Effector memory CD4-positive, alpha-beta T cell (primary cell): Measurements from ENCODE around the gene URI1.
"Not testable (repeated sequence)": the region's sequence is repeated elsewhere in the genome, so short reads cannot be mapped to it uniquely, and the experiment has no call there.

Experiments used
- DNase-seq, 3 donors: peaks; one replicate each; pipeline ENCODE4 v3.0.0-alpha.2; 2020
- H3K27ac ChIP-seq: 2 replicates; pipeline ENCODE4 v1.7.0; 2013; ENCODE audit warnings: mild to moderate bottlenecking, low read length, moderate library complexity; ENCODE audit not compliant: insufficient read depth, poor library complexity, severe bottlenecking
- H3K27me3 ChIP-seq: replicated peaks from 2 replicates; pipeline ENCODE4 v1.7.0; 2013; ENCODE audit warnings: mild to moderate bottlenecking, low read length; ENCODE audit not compliant: insufficient read depth, control insufficient read depth, poor library complexity, severe bottlenecking
- H3K36me3 ChIP-seq: 2 replicates; pipeline ENCODE4 v1.7.0; 2013; ENCODE audit warnings: mild to moderate bottlenecking, low read length, moderate library complexity; ENCODE audit not compliant: control insufficient read depth, insufficient read depth
- H3K4me1 ChIP-seq: 2 replicates; pipeline ENCODE4 v1.7.0; 2013; ENCODE audit warnings: low read length, mild to moderate bottlenecking; ENCODE audit not compliant: control insufficient read depth, insufficient read depth, poor library complexity, severe bottlenecking
- H3K4me3 ChIP-seq: 2 replicates; pipeline ENCODE4 v1.7.0; 2013; ENCODE audit warnings: low read length, low read depth, mild to moderate bottlenecking; ENCODE audit not compliant: insufficient read depth, poor library complexity, severe bottlenecking
- H3K9me3 ChIP-seq: 2 replicates; pipeline ENCODE4 v1.7.0; 2013; ENCODE audit warnings: mild to moderate bottlenecking, low read length, moderate library complexity; ENCODE audit not compliant: control insufficient read depth

URI1 gene

GRCh38 chr19:30028992-30029343 is 86.9 kb downstream of the URI1 start:
- H3K9me3 ChIP-seq, result no peaks in the 10 kb centered on the region
- DNase-seq, result no peak
- H3K27me3 ChIP-seq, result no peaks in the 10 kb centered on the region
- H3K4me3 ChIP-seq, result no peak overlapping the region
- no peak overlapping the region for H3K27ac ChIP-seq
- H3K4me1 ChIP-seq, result no peaks in the 10 kb centered on the region
- H3K36me3 ChIP-seq, result peaks cover under 1% of the 10 kb centered on the region

DNA sequence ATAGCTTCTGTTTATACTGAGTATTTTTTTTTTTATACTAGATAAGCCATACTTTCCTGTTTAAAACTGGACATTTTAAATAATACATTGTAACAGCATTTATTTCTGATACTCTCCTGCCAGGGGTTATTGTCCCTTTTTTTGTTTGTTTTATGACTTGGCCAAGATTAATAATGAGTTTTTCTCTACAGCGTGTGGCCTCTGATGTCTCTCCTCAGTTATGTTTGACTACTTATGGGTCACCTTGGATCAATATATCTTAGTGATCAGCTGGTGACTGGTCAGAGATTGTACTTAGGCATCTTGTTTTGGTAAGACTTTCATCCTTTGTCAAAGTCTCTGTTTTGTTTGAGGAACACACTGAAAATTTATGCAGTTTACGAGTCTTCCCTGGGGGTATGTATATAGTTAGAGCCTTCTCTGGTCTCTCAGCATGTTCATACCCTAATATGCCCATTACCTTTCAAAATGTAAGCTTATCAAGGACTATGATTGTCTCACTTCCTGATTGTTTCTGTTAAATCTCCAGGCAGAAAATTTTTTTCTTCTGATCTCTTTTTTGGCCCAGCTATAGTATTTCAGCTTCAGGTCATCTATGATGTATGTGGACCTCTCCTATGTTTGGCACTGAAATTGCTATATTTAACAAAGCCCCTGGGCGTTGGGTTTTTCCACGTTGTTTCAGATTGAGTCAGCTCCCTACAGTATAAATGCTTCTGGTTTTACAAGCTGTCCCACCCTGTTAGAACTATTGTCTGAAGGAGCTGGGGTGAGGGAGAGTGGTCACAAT is 87.9 kb downstream of the URI1 start:
- Histone ChIP-seq H3K9me3 (peaks cover 3% of the 10 kb centered on the region), H3K36me3 (peaks cover 6% of the 10 kb centered on the region), H3K4me1 (no peaks in the 10 kb centered on the region), H3K27me3 (no peaks in the 10 kb centered on the region), H3K27ac (no peak overlapping the region), H3K4me3 (no peak overlapping the region)
- no peak for DNase-seq

- H3K36me3 ChIP-seq, result peaks cover 6% of the 10 kb centered on the region
- peaks cover 3% of the 10 kb centered on the region for H3K9me3 ChIP-seq
- no peak overlapping the region for H3K27ac ChIP-seq
- DNase-seq, result no peak
- H3K4me1 ChIP-seq, result no peaks in the 10 kb centered on the region
- no peak overlapping the region for H3K4me3 ChIP-seq
- H3K27me3 ChIP-seq, result no peaks in the 10 kb centered on the region
Observed at GRCh38 chr19:30034321-30034720, 92.3 kb downstream of the URI1 start.

DNA sequence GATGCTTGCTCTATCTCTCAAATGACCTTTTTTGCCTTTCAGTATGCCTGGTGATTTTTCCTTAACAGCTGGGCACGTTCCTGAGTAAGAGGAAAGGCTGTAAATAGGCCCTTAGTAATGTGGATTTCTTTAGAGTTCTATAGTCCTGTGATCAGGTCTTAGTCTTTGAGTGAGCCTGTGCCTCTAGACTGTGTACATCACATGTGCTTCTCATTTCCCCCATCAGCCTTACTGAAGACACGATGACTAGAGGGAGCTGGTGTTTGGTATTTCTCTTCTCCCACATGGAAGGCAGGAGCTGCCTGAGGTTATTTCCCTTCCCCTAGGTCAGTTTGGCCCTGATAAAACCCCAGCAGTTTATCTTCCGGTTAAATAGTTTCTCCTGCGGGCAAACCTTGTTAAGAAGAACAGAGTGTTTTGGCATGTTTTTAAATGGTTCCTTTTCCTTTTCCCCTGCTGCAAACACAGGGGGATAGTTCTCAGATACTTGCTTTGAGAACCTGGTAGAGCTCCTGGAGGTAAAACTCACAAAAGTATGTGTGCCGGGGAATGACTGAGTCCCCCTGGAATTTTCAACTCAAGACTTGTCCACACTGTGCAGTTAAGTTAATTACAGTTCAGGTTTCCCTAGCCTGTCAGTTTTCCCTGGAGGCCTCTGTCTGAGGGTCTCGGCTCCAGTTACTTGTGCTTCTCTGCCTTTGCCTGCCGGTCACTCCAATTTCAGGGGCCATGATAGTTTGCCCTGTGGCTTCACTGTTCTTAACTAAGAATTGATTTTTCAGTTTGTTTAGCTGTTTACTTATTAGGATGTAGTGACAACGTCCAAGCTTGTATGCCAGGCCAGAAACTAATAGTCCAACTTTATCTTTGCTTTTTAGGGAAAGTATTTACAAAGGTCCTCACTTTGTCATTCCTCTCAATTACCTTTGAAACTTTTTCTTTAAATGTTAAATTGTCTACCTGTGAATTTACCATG is 94.4 kb downstream of the URI1 start:
- Histone ChIP-seq H3K4me1 (no peaks in the 10 kb centered on the region), H3K27ac (no peak overlapping the region)
- no peak for DNase-seq

DNA sequence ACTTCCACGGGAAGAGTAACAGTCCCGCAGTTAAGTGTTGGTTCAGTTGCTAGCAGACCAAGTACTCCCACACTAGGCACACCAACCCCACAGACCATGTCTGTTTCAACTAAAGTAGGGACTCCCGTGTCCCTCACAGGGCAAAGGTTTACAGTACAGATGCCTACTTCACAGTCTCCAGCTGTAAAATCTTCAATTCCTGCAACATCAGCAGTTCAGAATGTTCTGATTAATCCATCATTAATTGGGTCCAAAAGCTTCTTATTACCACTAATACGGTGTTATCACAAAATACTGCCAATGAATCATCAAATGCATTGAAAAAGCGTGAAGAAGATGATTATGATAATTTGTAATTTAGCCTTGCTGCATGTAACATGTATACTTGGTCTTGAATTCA is 95.8 kb downstream of the URI1 start:
- H3K4me3 ChIP-seq, result no peak overlapping the region
- no peak overlapping the region for H3K27ac ChIP-seq
- H3K36me3 ChIP-seq, result peaks cover 6% of the 10 kb centered on the region
- no peaks in the 10 kb centered on the region for H3K4me1 ChIP-seq
- no peaks in the 10 kb centered on the region for H3K27me3 ChIP-seq
- DNase-seq, result no peak
- peaks cover 3% of the 10 kb centered on the region for H3K9me3 ChIP-seq

More for the DNA sequence above, 94.4 kb downstream of the URI1 start:
- peaks cover 3% of the 10 kb centered on the region for H3K9me3 ChIP-seq
- no peaks in the 10 kb centered on the region for H3K27me3 ChIP-seq
- peaks cover 6% of the 10 kb centered on the region for H3K36me3 ChIP-seq
- H3K4me3 ChIP-seq, result no peak overlapping the region

DNA sequence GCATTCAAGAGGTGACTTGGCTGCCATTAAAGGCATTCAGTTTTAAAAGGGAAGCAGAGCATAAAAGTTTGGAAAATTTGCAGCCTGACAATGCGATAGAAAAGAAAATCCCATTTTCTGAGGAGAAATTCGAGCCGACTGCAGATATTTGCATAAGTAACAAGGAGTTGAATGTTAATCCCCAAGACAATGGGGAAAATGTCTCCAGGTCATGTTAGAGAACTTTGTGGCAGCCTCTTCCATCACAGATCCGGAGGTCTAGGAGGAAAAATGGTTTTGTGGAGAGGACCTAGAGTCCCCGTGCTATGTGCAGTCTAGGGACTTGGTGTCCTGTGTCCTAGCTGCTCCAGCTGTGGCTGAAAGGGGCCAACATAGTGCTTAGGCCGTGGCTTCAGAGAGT is 99.9 kb downstream of the URI1 start:
- H3K9me3 ChIP-seq, DNase-seq, H3K36me3 ChIP-seq, H3K4me3 ChIP-seq, H3K4me1 ChIP-seq, H3K27ac ChIP-seq, H3K27me3 ChIP-seq: not testable (repeated sequence)

DNA sequence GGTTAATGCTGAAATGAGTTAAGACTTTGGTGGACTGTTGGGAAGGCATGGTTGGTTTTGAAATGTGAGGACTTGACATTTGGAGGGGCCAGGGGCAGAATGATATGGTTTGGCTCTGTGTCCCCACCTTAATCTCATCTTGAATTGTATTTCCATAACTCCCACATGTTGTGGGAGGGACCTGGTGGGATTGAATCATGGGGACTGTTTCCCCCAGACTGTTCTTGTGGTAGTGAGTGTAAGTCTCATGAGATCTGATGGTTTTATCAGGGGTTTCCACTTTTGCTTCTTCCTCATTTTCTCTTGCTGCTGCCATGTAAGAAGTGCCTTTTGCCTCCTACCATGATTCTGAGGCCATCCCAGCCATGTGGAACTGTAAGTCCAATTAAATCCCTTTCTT is 101.0 kb downstream of the URI1 start:
- H3K4me3 ChIP-seq, H3K27ac ChIP-seq, H3K27me3 ChIP-seq, H3K4me1 ChIP-seq, H3K36me3 ChIP-seq, DNase-seq, H3K9me3 ChIP-seq: not testable (repeated sequence)

DNA sequence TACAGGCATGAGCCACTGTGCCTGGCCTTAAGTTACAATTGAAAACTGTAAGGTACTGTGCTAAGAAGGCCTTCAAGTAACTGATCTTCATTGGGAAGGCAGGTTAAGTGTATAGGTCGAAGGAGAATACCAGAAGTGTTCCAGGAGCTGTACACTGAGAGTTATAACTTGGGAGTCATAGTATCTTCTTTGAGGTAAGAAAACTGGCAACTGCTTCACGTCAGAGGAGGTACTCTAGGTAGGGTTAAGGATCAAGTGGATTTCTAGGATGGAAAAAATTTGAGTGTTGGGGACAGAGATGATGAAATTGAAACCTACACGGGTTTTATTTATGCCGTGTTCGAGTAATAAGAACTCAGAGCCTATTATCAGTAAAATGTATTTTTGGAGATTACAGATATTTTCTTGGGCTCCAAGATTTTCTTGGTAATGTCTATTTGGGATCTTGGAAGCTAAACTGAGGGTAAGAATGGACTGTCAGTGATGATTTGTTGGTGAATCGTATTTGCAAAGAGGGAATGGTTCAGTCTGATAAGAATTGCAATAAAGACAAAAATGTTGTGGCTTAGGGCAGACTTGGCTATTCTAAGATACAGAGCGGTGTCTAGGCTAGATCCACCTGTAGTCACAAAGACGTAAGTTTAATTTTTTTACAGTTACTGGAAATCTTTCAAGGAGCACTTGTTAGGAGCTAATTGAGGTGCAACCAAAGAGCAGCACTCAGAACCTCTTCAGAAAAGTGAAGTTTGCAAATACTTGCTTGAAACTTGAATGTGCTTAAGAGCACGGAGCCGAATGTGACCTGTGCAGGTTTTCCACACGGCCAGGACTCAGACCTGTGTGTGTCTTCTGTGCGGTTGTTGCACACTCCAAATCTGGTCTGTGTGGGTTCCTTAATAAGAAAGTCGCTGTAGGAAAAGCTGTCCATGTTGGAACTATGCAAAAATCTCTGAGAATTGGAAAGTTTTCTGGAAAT is 102.5 kb downstream of the URI1 start:
- no peak overlapping the region for H3K27ac ChIP-seq
- no peaks in the 10 kb centered on the region for H3K9me3 ChIP-seq
- H3K27me3 ChIP-seq, result no peaks in the 10 kb centered on the region
- H3K4me3 ChIP-seq, result no peak overlapping the region
- no peaks in the 10 kb centered on the region for H3K4me1 ChIP-seq
- H3K36me3 ChIP-seq, result no peaks in the 10 kb centered on the region
- DNase-seq, result no peak

GRCh38 chr19:30046522-30046921 is 104.5 kb downstream of the URI1 start:
- H3K4me1 ChIP-seq, result no peaks in the 10 kb centered on the region
- no peak overlapping the region for H3K4me3 ChIP-seq
- H3K9me3 ChIP-seq, result no peaks in the 10 kb centered on the region
- no peak overlapping the region for H3K27ac ChIP-seq
- no peak for DNase-seq
- H3K36me3 ChIP-seq, result no peaks in the 10 kb centered on the region
- no peaks in the 10 kb centered on the region for H3K27me3 ChIP-seq
